GM10266 (cell line): Measurements from ENCODE around the gene SHPK.

Source experiments
- DNase-seq: peaks from one replicate; pipeline ENCODE4 v3.0.0; 2012; ENCODE audit errors: extremely low spot score
- TF ChIP-seq, protein P1 (sequence below): IDR thresholded peaks from 2 replicates; pipeline ENCODE4 v1.5.1; 2012; ENCODE audit warnings: mild to moderate bottlenecking, low read depth; ENCODE audit not compliant: control insufficient read depth, insufficient read depth; ENCODE audit errors: missing control alignments

SHPK gene

DNA sequence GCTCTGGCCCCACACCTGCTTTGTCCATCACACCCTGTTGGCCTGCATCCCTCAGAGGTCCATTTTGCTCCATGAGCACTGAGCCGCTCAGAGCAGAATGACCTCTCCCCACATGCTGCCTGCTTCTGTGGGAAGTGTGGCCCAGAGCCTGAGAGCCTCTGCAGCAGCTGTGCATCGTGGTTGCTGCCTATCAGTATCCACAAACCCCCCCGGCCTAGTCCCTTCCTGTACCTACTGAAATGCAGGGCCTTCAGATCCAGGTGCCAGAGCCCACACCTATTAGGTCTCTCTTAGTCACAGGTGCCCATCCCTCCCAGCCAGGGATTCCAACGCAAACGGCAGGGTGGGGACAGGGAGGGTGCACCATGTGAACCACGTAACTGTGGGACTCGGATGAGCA lies 61.8 kb downstream of the SHPK start:
- DNase-seq: no peak
- TF ChIP-seq, protein P1, sequence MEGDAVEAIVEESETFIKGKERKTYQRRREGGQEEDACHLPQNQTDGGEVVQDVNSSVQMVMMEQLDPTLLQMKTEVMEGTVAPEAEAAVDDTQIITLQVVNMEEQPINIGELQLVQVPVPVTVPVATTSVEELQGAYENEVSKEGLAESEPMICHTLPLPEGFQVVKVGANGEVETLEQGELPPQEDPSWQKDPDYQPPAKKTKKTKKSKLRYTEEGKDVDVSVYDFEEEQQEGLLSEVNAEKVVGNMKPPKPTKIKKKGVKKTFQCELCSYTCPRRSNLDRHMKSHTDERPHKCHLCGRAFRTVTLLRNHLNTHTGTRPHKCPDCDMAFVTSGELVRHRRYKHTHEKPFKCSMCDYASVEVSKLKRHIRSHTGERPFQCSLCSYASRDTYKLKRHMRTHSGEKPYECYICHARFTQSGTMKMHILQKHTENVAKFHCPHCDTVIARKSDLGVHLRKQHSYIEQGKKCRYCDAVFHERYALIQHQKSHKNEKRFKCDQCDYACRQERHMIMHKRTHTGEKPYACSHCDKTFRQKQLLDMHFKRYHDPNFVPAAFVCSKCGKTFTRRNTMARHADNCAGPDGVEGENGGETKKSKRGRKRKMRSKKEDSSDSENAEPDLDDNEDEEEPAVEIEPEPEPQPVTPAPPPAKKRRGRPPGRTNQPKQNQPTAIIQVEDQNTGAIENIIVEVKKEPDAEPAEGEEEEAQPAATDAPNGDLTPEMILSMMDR: no peak

DNA sequence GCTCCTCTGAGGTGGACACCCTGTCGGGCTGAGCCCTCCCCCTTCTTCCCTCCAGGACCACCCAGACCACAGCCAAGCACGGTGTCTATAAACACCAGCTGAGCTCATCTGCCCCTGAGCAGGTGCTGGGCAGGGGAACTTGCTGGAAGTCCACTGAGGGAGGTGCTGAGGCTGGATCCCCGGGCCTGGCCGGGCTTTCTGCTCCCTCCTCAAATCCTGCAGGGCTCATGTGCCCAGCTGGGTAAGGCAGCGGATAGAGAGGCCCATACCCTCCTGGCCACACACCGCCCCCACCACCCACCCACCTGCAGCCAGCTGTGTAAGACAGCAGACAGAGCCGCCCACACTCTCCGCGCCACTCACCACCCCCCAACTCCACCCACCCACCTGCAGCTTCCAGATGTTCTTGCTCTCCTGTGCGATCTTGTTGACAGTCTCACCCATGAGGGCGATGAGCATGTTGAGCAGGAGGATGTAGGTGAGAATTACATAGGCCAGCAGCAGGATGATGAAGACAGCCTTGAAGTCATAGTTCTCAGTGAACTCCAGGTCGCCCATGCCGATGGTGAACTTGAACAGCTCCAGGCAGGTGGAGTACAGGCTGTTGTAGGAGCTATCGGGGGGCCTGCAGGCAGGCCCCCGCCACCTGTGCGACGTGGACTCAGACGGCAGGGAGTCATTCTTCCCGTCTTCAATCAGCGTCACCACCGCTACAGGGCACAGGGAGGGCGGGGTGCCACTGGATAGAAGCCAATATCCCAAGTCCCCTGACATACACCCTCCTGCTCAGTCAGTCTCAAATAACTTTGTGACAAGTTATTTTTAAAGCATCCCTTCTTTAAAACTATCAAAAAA lies 62.6 kb downstream of the SHPK start:
- DNase-seq: no peak
- TF ChIP-seq, protein P1: no peak

DNA sequence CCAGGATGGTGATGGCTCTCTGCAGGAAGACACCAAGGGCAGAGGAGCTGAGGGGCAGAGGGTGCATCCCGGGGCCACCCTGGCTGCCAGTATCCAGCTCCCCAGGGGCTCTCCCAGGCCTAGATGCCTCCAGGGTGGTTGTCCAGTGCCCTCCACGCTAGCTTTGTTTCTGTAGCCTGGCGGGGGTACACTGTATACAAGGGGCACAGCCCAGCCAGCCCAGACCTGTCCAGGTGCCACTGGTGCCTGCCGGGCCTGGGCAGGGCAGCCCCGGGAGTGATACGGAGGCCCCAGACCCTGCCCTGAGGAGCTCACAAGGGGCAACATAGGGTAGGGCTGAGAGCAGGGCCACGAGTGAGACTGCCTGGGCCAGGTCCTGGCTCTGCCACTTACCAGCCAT lies 63.8 kb downstream of the SHPK start:
- TF ChIP-seq, protein P1: no peak
- DNase-seq: no peak

DNA sequence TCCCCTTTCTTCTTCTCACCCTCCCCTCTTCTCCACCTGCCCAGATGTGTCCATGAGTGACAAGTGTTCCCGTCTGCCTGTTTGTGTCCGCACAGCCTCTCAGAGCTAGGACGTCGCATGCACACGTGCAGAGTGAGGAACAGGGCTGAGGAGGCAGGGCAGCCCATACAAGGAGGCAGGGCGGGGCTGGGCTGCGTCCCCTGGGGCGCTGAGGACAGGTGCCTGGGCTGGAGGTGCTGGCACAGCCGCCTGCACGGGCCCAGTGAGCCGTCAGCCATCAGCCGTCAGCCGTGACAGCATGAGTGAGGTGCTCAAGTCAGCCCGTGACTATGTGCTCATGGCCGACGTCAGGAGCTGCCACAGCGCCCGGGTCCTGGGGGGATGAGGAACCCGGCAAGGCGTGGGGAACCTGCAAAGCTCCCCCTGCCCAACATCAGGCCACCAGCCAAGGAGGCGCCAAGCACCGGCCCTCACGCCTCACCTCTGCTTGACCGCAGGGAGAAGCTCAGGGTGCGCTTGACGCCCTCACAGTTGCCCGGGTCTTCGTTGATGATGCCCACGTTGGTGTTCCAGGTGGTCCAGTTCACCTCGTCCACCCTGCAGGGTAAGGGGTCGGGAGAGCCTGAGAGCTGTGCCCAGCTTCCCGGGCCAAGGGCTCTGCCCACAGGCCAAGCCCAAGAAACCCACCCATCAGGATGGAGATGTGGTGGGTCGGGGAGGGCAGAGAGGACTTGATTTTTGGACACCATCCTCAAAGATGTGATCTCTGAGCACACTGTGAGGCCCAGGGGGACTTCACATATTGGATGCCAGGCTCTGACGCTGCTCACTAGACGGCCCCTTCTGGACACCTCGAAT lies 64.8 kb downstream of the SHPK start:
- TF ChIP-seq, protein P1: no peak

DNA sequence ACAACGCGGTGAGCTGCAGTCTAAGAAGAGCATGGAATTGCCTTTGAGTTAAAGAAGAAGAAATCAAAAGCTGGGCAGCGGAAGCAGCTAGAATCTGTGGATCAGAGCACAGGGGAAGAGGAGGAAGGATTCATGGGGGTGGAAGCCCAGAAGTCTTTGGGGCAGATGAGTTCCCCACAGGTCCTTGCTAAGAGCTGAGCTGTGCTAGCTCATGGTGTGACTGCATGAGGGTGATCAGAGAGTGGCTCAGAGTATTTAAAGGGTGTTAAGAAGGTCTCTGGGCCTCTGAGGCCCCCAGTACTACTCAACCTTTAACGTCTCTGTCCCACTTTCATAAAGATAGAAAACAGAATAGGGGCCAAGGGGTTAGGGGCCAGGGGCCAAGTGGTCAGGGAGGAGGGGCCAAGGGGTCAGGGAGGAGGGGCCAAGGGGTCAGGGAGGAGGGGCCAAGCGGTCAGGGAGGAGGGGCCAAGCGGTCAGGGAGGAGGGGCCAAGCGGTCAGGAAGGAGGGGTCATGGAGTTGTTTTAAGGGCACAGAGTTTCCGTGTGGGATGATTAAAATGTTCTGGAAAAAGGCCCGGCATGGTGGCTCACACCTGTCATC lies 66.4 kb downstream of the SHPK start:
- TF ChIP-seq, protein P1: no peak
- no peak for DNase-seq

More for the DNA sequence above, 64.8 kb downstream of the SHPK start:
- DNase-seq: no peak

GRCh38 chr17:3566551-3566950 lies 69.5 kb downstream of the SHPK start:
- TF ChIP-seq, protein P1: no peak
- DNase-seq: no peak
